GM12875 (cell line): ENCODE measurements around the gene RASGRF2.

Experiments used
- H3K4me3 ChIP-seq: one replicate; pipeline ENCODE4 v1.5.1; 2011; ENCODE audit warnings: low read depth, low read length, control low read depth
- TF ChIP-seq, protein P1 (sequence below): IDR thresholded peaks from 2 replicates; pipeline ENCODE4 v1.5.1; 2011; ENCODE audit warnings: low read depth, mild to moderate bottlenecking, control low read depth, inconsistent platforms, low read length, moderate library complexity, borderline replicate concordance; ENCODE audit not compliant: insufficient read depth

Gene RASGRF2

DNA sequence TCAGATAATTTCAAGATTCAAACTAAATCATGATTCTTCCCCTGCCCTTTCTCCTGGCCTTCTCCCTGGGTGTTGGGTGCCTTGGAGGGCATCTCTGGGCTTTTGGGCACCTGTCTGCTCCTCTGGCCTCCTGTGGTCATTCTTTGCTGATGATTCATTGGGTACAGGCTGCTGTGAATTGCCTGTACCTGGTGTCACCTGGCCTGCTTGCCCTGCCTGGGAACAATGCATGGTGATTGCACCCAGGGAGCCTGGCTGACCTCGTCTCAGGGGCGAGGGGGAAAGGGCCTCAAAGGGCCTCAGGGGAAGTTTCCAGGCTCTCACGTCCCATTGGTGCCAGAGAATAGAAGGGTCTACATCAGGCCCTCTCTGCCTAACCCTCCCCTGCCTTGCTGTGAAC lies 252.9 kb downstream of the RASGRF2 start:
- TF ChIP-seq, protein P1, sequence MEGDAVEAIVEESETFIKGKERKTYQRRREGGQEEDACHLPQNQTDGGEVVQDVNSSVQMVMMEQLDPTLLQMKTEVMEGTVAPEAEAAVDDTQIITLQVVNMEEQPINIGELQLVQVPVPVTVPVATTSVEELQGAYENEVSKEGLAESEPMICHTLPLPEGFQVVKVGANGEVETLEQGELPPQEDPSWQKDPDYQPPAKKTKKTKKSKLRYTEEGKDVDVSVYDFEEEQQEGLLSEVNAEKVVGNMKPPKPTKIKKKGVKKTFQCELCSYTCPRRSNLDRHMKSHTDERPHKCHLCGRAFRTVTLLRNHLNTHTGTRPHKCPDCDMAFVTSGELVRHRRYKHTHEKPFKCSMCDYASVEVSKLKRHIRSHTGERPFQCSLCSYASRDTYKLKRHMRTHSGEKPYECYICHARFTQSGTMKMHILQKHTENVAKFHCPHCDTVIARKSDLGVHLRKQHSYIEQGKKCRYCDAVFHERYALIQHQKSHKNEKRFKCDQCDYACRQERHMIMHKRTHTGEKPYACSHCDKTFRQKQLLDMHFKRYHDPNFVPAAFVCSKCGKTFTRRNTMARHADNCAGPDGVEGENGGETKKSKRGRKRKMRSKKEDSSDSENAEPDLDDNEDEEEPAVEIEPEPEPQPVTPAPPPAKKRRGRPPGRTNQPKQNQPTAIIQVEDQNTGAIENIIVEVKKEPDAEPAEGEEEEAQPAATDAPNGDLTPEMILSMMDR, result no peak
- H3K4me3 ChIP-seq, result no peak overlapping the region

DNA sequence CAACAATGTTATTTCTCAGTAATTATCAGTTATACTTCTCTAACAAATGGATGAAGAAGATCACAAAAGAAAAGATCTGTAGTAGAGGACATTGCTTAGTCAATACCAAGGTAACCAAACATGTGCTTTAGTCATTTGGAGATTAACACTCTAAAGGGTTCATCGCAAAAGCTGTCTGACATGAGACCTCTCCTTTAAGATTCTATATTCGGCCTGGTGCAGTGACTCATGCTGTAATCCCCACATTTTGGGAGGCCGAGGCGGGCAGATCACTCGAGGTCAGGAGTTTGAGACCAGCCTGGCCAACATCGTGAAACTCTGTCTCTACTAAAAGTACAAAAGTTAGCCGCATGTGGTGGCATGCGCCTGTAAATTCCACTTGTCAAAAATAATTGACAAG lies 254.7 kb downstream of the RASGRF2 start:
- no peak overlapping the region for H3K4me3 ChIP-seq
- TF ChIP-seq, protein P1, result no peak

DNA sequence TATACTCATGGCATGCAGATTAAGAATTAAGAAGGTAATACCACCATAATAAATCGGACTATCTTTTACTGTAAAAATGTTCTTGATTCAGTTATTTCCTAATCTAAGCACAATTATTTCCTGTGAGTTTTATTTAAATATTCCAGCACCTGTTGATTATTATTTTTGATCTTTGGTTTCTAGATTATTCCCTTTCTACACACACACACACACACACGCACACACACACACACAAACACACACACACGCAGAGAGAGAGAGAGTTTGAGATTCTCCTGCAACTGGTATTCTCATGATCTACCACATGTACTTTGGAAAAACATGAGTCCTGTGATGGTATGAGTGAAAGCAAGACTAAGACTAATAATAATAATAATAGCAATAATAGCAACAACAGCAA lies 256.0 kb downstream of the RASGRF2 start:
- TF ChIP-seq, protein P1, result no peak
- H3K4me3 ChIP-seq, result no peak overlapping the region

DNA sequence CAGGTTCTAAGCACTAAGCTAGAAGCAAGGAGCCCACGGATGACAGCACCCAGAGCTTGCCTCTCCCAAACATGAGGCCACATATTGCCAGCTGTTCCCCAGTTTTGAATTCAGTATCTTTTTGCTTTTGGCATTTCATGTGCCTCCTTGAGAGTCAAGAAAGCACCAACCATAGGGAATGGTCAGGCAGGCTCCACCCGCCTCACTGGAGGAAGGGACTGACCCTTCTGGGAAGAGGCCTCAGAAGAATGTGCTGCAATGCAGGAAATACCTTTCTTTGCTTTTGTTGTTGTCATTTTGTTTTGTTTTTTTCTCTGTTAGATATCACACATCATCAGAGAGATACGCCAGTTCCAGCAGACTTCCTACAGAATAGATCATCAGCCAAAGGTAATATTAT lies 259.2 kb downstream of the RASGRF2 start:
- H3K4me3 ChIP-seq, result no peak overlapping the region
- TF ChIP-seq, protein P1, result no peak

DNA sequence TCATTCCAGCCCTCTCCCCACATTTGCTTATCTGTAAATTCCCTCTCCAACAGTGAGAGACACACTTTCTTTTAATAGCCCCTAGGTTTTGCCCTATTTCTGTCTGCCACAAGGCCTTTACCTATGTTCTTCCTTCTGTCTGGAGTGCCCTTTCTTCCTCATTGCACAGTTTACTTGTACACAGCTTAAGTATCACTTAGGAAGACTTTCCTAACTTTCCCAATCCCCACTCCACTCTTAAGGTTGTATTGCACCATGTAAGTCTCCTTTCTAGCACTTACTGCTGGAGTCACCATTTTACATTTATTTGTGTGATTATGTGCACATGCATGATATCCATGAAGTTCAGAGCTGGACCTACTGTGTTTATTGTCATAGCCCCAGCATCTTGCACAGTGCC lies 262.1 kb downstream of the RASGRF2 start:
- TF ChIP-seq, protein P1, result no peak
- H3K4me3 ChIP-seq, result no peak overlapping the region

DNA sequence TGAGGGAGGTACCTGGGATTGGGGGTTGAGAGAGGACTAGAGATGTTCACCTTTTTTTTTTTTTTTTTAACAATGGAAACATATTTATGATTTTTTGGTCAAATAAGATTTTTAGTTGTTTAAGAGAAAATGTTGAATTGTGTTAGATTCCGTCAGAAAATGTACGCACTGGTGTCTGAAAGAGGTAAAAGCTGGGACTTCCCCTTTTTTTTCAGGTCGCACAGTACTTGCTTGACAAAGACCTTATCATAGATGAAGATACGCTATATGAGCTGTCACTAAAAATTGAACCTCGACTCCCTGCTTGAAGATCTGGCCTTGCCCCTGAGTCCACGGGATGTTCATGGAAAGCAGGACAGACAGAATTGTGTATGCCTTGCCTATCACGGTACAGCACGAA lies 265.3 kb downstream of the RASGRF2 start:
- no peak overlapping the region for H3K4me3 ChIP-seq
- TF ChIP-seq, protein P1, result no peak

DNA sequence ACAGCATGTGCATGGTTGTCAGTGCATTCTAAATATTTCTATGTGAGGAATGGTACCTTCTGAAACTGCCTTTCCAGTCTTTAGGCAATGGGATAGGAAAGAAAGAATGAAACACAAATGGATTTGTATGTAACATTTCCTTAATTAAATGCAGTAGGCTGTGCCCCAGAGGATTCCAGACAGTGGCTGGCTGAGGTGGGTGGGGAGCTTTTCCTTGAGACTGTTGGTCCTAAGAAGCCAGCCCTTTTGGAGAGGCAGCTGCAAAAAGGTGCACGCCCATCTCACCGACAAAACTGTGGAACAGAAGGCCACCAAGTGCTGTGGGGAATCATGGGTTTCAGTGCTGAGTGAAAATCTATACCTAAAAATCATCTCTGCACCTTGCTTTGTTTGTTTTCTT lies 266.1 kb downstream of the RASGRF2 start:
- no peak overlapping the region for H3K4me3 ChIP-seq
- TF ChIP-seq, protein P1, result no peak
